Neural cell (in vitro differentiated cells): ENCODE results near the gene CAMK1D.

Experiments
- EP300 ChIP-seq: fragments of 450-650 bp; conservative IDR thresholded peaks from 2 replicates; pipeline ENCODE4 v1.6.1; 2014; ENCODE audit warnings: antibody characterized with exemption, mild to moderate bottlenecking, moderate library complexity; ENCODE audit not compliant: poor library complexity, severe bottlenecking
- EZH2 ChIP-seq: fragments of 200-600, 300-800 bp; shearing (Covaris generic), sonication (generic); IDR thresholded peaks from 2 replicates; pipeline ENCODE4 v1.6.1; 2014; ENCODE audit warnings: antibody characterized with exemption, low read length, borderline replicate concordance, mild to moderate bottlenecking; ENCODE audit not compliant: insufficient read depth, poor library complexity, severe bottlenecking
- MXI1 ChIP-seq: fragments of 450-650 bp; conservative IDR thresholded peaks from 2 replicates; pipeline ENCODE4 v1.6.1; 2014; ENCODE audit warnings: antibody characterized with exemption, mild to moderate bottlenecking; ENCODE audit not compliant: poor library complexity, severe bottlenecking
- POLR2AphosphoS5 ChIP-seq: IDR thresholded peaks from 2 replicates; pipeline ENCODE4 v1.6.1; 2012
- SMC3 ChIP-seq: fragments of 450-650 bp; conservative IDR thresholded peaks from 2 replicates; pipeline ENCODE4 v1.6.1; 2014; ENCODE audit warnings: antibody characterized with exemption, mild to moderate bottlenecking, moderate library complexity; ENCODE audit not compliant: poor library complexity
- TF ChIP-seq, protein P1 (sequence below): fragments of 450-650 bp; IDR thresholded peaks from 2 replicates; pipeline ENCODE4 v1.5.1; 2014; ENCODE audit warnings: antibody characterized with exemption, mild to moderate bottlenecking, moderate library complexity; ENCODE audit not compliant: poor library complexity, severe bottlenecking
- TF ChIP-seq, protein P2 (sequence below): IDR thresholded peaks from 2 replicates; pipeline ENCODE4 v1.6.1; 2012; ENCODE audit warnings: borderline replicate concordance

DNA sequence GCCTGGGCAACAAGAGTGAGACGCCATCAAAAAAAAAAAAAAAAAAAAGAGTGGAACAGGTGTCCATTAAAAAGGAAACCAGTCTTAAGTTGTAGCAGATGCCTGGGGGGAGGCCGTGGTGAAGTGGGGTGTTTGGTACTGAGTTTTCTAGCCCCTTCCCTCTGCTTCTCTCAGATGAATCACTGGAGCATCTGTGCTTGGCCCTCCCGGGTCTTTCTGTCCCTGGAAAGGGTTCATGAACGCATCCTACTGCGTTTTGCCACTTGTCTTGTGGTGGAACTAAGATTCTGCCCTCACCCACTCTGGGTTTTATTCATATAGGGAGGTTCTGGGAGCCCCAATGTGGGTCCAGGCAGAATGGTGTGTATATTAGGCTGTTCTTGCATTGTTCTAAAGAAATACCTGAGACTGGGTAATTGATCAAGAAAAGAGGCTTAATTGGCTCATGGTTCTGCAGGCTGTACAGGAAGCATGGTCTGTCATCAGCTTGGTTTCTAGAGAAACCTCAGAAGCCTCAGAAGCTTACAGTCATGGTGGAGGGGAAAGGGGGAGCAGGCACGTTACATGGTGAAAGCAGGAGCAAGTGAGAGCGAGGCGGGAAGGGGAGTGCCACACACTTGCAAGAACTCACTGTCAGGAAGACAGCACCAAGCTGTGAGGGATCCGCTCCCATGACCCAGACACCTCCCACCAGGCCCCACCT is 63.5 kb downstream of the CAMK1D start:
- TF ChIP-seq, protein P1, sequence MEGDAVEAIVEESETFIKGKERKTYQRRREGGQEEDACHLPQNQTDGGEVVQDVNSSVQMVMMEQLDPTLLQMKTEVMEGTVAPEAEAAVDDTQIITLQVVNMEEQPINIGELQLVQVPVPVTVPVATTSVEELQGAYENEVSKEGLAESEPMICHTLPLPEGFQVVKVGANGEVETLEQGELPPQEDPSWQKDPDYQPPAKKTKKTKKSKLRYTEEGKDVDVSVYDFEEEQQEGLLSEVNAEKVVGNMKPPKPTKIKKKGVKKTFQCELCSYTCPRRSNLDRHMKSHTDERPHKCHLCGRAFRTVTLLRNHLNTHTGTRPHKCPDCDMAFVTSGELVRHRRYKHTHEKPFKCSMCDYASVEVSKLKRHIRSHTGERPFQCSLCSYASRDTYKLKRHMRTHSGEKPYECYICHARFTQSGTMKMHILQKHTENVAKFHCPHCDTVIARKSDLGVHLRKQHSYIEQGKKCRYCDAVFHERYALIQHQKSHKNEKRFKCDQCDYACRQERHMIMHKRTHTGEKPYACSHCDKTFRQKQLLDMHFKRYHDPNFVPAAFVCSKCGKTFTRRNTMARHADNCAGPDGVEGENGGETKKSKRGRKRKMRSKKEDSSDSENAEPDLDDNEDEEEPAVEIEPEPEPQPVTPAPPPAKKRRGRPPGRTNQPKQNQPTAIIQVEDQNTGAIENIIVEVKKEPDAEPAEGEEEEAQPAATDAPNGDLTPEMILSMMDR: no peak
- TF ChIP-seq EZH2 (no peak), EP300 (no peak), POLR2AphosphoS5 (no peak), SMC3 (no peak), MXI1 (no peak)
- TF ChIP-seq, protein P2, sequence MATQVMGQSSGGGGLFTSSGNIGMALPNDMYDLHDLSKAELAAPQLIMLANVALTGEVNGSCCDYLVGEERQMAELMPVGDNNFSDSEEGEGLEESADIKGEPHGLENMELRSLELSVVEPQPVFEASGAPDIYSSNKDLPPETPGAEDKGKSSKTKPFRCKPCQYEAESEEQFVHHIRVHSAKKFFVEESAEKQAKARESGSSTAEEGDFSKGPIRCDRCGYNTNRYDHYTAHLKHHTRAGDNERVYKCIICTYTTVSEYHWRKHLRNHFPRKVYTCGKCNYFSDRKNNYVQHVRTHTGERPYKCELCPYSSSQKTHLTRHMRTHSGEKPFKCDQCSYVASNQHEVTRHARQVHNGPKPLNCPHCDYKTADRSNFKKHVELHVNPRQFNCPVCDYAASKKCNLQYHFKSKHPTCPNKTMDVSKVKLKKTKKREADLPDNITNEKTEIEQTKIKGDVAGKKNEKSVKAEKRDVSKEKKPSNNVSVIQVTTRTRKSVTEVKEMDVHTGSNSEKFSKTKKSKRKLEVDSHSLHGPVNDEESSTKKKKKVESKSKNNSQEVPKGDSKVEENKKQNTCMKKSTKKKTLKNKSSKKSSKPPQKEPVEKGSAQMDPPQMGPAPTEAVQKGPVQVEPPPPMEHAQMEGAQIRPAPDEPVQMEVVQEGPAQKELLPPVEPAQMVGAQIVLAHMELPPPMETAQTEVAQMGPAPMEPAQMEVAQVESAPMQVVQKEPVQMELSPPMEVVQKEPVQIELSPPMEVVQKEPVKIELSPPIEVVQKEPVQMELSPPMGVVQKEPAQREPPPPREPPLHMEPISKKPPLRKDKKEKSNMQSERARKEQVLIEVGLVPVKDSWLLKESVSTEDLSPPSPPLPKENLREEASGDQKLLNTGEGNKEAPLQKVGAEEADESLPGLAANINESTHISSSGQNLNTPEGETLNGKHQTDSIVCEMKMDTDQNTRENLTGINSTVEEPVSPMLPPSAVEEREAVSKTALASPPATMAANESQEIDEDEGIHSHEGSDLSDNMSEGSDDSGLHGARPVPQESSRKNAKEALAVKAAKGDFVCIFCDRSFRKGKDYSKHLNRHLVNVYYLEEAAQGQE: no peak
